NCI-H2029 (cell line): ENCODE results near the gene BRSK2.
"Not testable (repeated sequence)": the region's sequence is repeated elsewhere in the genome, so short reads cannot be mapped to it uniquely, and the experiment has no call there.

Source experiments
- DNase-seq: peaks from one replicate; lab custom pipeline; 2025; lab: John Stamatoyannopoulos, UW

BRSK2 gene

DNA sequence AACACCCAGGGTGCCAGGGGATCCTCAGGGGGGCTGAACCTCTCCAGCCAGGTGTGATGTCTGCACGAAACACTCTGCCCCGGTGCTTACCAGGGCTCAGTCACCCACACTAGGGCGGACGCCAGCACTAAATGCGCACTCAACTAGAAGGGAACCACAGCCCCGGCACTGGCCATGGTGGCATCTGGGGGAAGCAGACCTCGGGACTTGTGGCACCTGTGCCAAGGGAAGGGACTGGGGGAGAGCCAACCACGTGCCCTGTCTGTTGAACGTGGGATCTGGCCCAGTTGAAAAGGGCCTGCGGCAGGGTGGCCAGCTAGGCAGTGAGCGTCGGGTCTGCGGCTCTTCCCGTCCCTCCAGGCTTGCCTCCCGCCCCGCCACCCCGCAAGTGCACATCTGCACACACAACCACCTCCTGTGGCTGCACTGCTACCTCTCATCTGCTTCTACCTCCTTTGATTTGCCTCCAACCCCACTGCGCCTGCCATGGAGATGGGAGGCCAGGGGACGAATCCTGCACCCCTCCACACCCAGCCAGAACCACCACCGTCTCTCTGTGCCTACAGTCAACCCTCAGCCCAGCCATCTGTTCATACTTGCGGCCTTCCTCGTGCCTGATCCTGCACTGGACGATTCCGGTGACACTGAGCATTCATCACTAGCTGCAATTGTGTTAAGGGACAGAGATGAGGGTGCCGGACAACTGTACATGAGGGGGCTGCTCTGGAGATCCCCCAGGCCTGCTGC, 111.9 kb downstream of the BRSK2 start:
- DNase-seq: no peak

- DNase-seq: no peak
Observed at GRCh38 chr11:1502168-1502953, 112.6 kb downstream of the BRSK2 start.

DNA sequence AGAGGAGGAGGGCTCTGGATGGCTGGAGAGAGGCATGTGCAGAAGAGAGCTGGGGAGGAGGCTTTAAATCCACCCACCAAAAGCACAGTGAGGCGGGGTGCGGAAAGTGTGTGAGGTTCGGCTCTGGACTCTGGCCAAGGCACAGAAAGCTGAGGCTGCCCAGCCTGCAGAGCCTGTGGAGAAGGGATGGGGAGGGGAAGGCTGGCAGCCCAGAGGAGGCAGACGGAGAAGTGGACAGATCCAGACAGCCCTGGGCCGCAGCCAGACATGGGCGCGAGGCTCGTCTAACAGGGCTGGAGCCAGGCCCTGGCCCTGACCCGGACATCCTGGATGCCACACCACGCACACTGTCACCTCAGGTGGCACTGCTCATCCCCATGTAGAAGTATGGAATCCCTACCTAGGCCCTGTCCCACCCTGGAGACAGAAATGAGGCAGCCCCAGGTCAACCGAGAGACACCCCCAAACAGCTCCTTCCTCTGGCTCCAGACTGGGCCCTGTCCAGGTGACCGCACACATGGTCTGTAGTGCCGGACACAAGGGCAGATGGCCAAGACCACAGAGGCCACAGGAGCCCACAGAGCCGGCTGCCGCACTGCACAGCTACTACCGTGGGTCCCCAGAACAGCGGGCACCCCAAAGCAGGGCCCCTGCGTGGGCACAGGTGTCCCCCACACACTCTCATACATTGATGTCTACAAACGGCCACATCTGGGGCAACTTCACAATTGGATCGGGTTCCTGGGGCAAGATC, 113.4 kb downstream of the BRSK2 start:
- DNase-seq: no peak

- no peak for DNase-seq
Observed at GRCh38 chr11:1503708-1504104, 114.0 kb downstream of the BRSK2 start.

- no peak for DNase-seq
Observed at GRCh38 chr11:1504138-1504537, 114.4 kb downstream of the BRSK2 start.

DNA sequence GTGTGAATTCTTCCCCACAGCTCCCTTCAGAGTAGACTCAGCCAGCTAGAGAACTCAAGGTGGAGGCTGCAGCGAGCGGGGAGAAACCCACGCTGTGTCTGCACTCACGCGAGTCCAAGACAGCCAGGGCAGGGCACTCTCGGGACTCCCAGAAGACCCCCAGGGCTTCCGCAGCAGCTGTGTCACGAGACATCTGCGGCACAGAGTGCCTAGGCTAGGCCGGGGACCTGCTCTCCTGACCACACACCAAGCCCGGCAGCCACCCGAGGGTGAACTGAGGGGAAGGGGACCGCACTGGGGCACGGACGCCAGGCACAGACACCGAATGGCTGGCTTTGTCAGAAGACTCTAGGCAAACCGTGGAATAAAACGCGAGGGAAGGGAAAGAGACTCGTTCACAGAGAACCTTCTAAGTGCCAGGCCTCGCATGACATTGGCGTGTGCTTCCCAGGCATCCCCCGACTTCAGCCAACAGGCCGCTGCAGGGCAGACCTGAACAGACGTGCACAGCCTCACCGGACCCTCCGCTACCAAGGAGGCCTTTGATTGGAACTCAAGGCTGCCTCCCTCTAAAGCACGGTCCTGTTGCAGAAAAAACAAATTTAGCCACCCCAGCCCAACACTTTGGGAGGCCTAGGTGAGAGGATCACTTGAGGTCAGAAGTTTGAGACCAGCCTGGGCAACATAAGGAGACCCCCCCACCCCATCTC, 115.0 kb downstream of the BRSK2 start:
- no peak for DNase-seq

- DNase-seq: no peak
Observed at GRCh38 chr11:1505480-1505879, 115.7 kb downstream of the BRSK2 start.

GRCh38 chr11:1506981-1507380, 117.2 kb downstream of the BRSK2 start:
- DNase-seq: no peak

DNA sequence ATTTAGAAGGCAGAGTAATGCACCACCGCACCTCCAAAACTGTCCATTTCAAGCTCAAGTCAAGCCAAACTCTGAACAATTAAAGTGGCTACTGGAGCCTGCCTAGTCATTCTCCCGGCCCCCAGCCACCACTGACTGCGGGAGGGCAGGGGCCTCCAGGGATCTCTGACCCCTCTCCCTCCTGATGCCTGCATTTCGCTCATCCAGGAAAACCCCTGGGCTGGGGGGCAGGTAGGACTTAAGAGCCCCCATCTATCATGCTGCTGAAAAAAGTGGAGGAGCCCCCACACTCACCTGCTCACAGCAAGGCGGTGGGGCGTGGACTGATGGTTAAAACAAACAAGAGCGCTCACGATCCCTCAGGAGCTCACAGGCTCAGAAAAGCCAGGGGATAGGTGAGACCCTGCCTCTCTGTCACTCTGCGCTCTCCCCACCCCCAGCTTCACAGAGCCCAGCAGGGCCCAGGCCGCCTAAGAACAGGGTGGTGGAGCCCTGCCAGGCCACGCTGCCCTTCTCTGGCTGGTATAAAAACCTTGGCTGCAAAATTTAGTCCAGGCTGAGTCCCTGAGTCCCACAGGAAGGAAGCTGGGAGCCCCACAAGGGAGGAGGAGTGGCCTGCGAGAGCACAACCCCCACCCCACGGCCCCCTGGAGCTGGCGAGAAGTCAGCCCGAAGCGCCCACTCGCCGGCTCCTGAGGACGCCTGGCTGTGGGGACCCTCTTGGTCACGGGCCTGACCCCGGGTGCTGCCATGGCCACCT, 117.8 kb downstream of the BRSK2 start:
- no peak for DNase-seq

DNA sequence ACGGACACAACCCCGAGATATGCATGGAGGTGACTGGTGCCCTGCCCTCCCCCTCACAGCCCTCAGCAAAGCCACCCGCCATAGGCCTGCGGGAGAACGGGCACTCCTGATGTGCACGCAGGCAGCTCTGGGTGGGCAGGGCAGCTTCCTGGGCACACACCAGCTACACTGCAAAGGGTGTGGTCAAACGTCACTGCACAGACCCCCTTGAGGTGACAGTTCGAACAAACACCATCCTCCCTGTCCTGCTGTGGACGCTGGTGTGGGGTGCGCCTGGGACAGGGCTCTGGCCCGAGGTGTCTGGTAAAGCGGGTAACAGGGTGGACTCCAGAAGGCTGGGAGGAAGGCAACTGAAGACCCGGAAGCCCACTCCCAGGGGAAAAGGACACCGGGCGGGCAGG, 118.8 kb downstream of the BRSK2 start:
- DNase-seq: no peak

- no peak for DNase-seq
Observed at GRCh38 chr11:1508986-1509385, 119.3 kb downstream of the BRSK2 start.

DNA sequence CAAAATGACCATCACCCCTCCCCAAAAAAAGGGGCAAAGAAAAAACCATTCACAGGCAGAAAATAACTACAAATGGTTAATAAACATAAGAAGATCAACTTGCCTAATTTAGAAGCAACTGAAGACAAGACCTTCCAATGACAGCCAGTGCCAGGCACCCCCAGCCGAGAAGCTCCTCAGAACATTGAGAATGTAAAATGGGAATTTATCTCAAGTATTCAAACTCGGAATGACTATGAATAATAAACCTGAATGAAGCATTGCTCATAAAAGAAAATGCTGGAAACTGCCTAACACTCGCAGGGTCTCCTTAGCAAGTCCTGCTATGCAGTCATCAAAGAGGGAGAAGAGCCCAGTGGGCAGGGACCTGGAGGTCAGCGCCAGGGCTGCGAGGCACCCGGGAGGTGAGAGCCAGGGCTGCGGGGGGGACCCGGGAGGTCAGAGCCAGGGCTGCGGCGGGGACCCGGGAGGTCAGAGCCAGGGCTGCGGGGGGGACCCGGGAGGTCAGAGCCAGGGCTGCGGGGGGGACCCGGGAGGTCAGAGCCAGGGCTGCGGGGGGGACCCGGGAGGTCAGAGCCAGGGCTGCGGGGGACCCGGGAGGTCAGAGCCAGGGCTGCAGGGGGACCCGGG, 120.0 kb downstream of the BRSK2 start:
- DNase-seq: no peak

- not testable (repeated sequence) for DNase-seq
Observed at GRCh38 chr11:1510351-1510750, 120.6 kb downstream of the BRSK2 start.

GRCh38 chr11:1510928-1511327, 121.2 kb downstream of the BRSK2 start:
- DNase-seq: no peak

- DNase-seq: no peak
Observed at GRCh38 chr11:1511937-1512496, 122.3 kb downstream of the BRSK2 start.
